ENCODE results near the gene APC2.
"Not testable (repeated sequence)": the region's sequence is repeated elsewhere in the genome, so short reads cannot be mapped to it uniquely, and the experiment has no call there.

Gene APC2

DNA sequence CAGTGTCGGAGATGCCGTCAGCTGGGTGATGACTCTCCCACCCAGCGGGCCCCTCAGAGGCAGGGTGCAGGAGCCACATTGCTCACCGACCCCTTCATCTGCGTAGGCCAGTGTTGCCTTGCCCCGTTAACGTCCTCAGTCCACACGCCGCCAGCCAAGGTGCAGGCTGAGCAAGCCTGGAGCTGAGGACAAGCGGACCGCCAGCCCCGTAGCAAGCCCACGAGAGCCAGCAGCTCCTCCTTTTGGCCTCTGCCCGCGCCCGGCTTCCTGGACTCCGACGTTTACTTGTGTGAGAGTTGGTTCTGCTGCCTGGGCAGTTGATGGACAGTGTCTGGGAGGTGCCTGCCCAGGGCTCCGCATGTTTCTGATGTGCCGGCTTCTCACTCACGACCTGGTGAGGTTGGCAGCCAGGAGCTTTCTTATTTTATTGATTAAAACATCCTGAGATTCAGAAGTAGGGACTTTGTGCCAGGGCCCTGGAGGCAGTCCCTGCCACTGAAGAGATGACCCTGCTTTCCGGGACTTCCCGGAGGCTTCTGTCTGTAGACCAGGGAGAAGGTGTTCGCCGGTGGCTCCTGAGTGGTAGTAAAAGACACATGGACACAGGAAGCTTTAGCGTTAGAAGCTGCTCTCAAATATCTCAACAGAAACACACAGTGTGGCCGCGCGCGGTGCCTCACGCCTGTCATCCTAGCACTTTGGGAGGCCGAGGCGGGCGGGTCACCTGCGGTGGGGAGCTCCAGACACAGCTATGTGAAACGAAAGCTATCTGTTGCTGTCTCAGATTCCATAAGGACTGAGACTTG, 36.7 kb upstream of the APC2 start:
- DNase-seq (ENCODE audit: low spot score) = no peak

- DNase-seq (ENCODE audit: low spot score) = no peak
Observed at GRCh38 chr19:1416014-1416841, 33.7 kb upstream of the APC2 start.

DNA sequence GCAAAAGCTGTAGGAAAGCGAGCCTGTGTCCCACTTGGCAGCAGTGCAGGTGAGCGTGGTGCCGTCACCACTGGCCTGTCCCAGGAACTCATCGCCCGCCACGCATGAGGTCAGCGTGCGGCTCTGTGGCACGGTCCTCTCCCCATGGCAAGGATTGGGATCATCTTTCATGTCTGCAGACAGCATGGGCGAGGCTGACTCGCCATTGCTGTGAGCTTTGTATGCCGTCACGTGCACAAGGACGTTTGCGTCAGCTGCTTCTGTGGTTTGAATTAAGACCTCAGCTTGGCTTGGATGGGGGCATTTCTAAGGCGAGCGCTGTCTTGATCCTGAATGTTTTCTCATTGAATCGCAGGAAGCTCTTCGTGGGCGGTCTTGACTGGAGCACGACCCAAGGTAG, 32.8 kb upstream of the APC2 start:
- no peak for DNase-seq (ENCODE audit: low spot score)

GRCh38 chr19:1417681-1418495, 32.0 kb upstream of the APC2 start:
- DNase-seq (ENCODE audit: low spot score) = no peak

DNA sequence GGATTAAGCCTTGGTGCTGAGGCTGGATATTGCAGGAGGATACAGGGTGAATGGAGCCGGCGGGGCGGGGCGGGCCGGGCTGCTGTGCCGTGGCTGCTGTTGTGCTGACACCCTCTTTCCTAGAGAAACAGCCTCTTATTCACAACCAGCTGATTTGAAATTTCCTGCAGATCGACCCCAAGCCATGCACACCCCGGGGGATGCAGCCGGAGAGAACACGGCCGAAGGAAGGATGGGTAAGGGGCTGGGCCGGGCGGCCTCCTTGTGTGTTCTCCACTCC, 31.5 kb upstream of the APC2 start:
- DNase-seq (ENCODE audit: low spot score) = no peak

DNA sequence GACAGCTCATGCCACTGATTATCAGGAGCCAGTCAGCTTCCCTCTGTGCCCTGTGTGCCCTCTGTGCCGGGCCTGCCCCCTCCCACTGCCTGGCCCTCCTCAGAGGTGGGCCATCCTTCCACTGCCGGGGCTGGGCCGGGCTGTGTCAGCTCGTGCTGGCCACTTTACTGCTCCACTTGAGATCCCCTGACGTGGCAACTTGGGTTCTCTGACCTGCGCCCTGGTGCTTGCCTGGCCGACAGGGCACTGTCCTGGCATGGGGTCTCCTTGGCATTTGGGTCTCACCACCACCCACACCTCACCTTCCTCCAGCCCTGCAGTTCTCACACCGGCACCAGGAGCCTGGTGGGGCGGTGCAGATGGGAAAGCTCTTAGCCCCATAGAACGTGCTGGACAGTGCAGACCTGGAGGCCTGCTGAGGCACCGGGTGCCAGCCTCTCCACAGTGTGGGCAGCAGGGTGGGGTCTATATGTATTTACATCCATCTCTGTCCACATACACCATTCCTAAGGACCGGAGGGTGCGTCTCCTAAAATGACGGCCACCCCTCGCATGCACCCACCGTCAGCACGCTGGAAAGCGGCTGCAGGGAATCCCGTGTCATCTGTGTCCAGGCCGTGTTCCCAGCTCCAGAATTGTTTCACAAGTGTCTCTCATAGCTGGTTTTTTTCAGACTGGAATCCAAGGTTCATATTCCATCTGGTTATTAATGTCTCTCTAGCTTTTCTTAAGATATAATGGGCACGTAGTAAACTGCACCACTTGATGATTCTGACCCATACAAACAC, 30.8 kb upstream of the APC2 start:
- DNase-seq (ENCODE audit: low spot score) = no peak

- not testable (repeated sequence) for DNase-seq (ENCODE audit: low spot score)
Observed at GRCh38 chr19:1420085-1420484, 29.8 kb upstream of the APC2 start.

DNA sequence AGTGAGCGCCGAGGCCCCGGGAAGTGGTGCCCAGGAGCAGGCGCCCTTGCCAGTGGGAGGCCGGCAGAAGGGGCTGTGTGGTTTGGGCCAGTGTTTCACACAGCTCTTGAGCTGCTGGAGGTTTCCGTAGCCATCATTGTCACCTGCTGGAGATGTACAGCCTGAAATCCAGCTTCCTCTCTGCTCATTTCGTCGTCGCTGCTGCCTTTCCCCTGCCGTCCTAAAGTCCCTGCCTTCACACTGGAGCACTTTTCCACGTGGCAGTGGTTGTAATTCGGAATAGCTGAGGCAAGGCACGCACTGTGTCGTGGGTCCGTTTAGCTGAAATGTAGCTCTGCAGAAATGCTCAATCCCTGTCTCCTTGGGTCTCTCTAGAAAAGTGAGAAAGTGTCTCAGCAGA, 29.3 kb upstream of the APC2 start:
- DNase-seq (ENCODE audit: low spot score) = no peak

GRCh38 chr19:1421218-1421957, 28.5 kb upstream of the APC2 start:
- DNase-seq (ENCODE audit: low spot score) = no peak

DNA sequence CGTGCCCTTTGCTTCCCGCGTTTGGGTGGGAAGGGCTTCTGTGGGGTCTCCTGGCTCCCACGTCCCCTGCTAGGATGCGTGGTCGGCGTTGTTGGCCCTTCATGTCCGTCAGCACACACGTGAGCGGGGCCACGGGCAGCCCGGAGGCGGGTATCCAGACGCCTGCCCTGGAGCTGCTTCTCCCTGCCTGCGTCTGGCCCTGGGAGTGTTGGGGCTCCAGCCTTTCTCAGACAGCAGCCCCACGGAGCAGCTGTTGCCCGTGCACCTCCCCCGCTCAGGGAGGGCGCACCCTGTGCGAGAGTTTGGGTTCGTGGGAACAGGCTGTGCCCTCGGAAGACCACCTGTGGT, 28.0 kb upstream of the APC2 start:
- no peak for DNase-seq (ENCODE audit: low spot score)

- DNase-seq (ENCODE audit: low spot score) = no peak
Observed at GRCh38 chr19:1422360-1422759, 27.6 kb upstream of the APC2 start.

DNA sequence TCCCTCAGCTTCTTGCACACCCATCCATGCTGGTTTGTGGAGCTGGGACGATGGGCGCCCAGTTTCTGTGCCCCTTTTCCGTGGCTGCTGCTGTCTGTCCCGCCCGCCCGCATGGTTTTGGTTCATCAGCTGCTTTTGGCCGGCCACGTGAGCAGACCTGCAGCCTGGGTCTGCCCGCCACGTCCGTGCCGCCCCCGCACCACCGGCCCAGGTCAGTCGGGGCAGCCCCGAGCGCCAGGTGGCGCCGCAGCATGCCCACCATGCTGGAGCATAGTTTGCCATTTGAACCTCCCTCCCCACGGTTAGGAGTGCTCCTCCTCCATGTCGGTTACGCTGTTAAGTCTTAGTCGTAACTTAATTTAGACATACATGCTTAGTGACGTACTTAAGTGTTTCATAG, 27.0 kb upstream of the APC2 start:
- no peak for DNase-seq (ENCODE audit: low spot score)

- no peak for DNase-seq (ENCODE audit: low spot score)
Observed at GRCh38 chr19:1423436-1424191, 26.3 kb upstream of the APC2 start.

DNA sequence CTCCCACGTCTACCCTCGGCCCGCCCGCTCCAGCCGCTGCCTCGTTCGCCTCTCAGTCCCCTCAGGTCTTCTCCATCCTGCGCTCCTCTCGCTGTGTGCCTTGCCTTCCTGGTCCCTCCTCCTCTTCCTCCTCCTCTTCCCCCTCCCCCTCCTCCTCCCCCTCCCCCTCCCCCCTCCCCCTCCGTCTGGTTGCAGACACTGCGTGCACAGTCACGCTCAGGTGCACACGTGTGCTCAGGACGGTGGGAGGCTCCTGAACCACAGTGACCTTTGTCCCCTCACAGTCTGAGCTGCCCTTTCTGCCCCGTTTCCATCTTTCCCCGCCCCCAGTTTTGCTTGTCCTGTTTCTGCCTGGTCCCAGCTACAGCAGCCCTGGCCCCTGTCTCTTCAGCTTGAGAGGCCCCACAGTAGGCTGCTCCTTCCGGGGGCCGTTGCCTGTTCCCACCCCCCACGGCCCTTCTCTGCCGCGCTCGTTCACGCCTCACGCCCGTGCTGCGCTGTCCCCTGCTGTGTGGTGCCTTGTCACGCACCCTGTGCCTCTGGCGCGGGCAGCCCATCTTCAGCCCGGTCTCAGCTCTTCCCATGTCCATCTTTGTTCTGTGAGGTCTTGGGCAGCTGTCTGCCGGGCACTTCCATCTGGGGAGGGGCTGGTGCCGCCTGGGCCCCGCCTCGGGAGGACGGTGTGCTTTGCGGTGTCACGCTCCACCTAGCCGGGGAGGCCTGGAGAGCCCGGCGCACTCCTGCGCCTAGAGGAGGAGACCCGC, 25.5 kb upstream of the APC2 start:
- no peak for DNase-seq (ENCODE audit: low spot score)

GRCh38 chr19:1425102-1425837, 24.7 kb upstream of the APC2 start:
- no peak for DNase-seq (ENCODE audit: low spot score)

DNA sequence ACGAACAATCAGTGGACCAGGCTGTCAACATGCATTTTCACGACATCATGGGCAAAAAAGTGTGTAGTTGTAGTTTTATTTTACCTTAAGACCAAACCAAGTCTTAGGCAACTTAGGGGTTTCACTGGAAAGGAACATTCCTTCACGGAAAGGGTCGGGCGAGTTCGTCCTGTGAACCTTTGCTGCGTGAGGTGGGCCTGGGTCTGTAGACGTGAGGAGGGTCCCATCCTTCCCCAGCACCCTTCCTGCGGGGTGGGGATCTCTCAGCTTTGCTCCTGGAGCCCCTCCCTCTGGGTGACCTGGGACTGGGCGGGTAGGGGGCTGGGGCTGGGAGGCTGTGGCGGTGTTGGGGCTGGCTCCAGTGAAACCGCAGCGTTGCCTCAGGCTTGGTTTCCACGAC, 24.0 kb upstream of the APC2 start:
- DNase-seq (ENCODE audit: low spot score) = no peak

DNA sequence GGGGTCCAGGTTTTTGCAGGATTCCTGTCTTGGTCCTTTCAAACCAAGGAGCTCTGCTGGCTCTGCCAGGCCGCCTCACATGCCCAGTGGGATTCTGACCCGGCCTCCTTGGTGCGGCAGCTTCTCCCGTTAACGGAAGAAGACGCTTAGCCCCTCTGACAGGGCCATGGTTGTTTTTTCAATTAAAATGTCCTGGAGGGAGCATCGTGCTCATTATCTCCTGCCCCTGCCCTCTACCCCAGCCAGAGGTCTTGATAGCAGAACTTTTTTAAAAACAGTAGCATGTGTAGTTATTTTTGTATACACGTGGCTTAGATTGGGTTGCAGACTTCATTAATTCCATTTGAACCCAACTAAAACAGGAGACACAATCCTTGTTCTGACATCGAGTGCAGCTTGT, 23.2 kb upstream of the APC2 start:
- DNase-seq (ENCODE audit: low spot score) = no peak

DNA sequence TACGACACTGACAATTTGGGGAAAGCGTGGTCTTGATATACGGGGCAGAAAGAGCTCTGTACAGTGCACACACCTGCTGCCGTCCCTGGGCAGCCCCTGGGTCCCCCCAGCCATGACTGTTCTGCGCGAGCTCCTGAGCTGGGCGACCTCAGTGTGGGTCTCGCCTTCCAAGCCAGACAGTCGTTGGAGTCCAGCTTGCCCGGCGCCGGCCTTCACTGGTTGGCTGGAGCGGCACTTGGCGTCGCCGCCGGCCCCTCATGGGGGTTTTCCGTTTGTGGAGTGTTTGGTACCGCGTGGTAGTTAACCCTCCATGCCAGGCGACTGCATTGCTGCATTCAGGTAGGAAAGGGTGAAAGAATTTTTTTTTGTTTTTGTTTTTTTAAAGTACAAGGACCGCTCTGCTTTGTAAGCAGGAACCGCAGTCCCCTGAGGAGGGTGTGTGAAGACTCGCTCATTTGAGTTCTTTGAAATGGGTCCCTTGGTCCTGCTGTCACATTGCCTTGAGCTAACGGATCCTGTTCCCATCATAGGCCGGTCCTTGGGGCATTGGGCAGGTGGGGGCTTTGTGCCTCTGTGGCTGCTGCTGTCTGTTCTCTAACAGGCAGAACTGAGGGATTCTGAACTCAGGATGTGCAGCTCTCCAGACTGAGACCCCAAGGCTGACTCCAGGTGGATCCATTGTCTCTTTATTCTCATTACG, 22.6 kb upstream of the APC2 start:
- no peak for DNase-seq (ENCODE audit: low spot score)

Measured in D341Med (cell line).